ENCODE results near the gene GIT2.
"Not testable (repeated sequence)": the region's sequence is repeated elsewhere in the genome, so short reads cannot be mapped to it uniquely, and the experiment has no call there.

Gene GIT2

DNA sequence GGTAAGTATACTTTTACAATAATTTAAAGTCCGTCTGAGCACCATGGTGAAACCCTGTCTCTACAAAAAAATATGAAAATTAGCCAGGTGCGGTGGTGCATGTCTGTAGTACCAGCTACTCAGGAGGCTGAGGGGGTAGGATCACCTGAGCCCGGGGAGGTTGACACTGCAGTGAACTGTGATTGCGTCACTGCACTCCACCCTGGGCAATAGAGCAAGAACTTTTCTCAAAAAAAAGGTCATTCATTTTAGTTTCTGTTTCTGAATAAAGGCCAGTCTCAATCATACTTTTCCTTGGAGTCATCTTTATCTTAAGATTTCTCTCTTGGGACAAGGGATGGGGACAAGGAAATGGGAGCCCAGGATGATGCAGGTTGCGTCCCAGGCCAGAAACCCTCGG lies 16.0 kb upstream of the GIT2 start:
- Mint-ChIP-seq H3K4me3 (peak overlapping the region; percentile 5), H3K4me1 (ENCODE audit: low read depth) (peaks cover 66% of the 10 kb centered on the region), H3K27ac (peak overlapping the region; percentile 67)

DNA sequence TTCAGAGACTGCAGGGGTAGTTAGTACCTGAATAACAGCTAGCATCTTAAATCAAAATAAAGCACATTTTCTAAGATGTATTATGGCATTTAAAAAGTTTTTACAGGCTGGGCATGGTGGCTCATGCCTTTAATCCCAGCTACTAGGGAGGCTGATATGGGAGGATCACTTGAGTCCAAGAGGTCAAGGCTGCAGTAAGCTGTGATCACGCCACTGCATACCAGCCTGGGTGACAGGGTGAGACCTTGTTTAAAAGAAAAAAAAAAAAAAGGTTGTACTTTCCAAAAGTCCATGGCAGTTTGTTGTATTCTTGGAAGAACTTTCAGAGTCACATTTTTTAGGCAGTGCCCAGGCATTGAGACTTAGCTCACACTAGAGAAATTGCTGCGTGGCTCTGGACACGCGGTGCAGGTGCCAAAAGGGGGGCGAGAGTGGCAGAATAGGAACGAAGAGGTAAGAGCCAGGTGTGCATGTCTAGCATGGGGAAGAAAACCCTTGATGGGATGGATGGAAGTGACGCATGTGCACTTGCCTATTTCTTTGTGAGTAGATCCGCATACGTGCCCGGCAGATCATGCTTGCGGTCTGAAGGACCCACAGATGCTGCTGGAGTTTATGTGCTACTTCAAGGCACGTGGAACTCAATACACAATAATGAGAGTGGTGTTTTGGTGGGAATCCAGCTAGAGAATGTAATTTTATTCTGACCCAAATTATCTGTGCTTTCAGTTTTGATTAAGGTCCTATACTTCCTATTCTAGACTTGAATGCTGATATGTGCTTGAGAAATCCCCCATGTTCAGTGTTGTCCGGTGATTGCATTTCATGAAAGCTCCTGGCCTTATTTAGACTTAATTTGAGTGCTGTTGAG lies 14.9 kb upstream of the GIT2 start:
- Mint-ChIP-seq H3K4me3 (peak overlapping the region; percentile 36), H3K9me3 (no peaks in the 10 kb centered on the region), H3K4me1 (ENCODE audit: low read depth) (peaks cover 74% of the 10 kb centered on the region), H3K27me3 (no peaks in the 10 kb centered on the region), H3K36me3 (ENCODE audit: low read depth) (peaks cover 33% of the 10 kb centered on the region), H3K27ac (peak overlapping the region; percentile 73)

More for the DNA sequence above, 16.0 kb upstream of the GIT2 start:
- H3K36me3 Mint-ChIP-seq (ENCODE audit: low read depth) = peaks cover 34% of the 10 kb centered on the region
- H3K27me3 Mint-ChIP-seq = no peaks in the 10 kb centered on the region
- no peaks in the 10 kb centered on the region for H3K9me3 Mint-ChIP-seq

GRCh38 chr12:110008681-110009398 lies 12.7 kb upstream of the GIT2 start:
- not testable (repeated sequence) for H3K27ac Mint-ChIP-seq, H3K9me3 Mint-ChIP-seq, H3K27me3 Mint-ChIP-seq
- peaks cover 84% of the 10 kb centered on the region for H3K4me1 Mint-ChIP-seq (ENCODE audit: low read depth)
- peak overlapping the region; percentile 4 for H3K4me3 Mint-ChIP-seq
- H3K36me3 Mint-ChIP-seq (ENCODE audit: low read depth) = peaks cover 25% of the 10 kb centered on the region

DNA sequence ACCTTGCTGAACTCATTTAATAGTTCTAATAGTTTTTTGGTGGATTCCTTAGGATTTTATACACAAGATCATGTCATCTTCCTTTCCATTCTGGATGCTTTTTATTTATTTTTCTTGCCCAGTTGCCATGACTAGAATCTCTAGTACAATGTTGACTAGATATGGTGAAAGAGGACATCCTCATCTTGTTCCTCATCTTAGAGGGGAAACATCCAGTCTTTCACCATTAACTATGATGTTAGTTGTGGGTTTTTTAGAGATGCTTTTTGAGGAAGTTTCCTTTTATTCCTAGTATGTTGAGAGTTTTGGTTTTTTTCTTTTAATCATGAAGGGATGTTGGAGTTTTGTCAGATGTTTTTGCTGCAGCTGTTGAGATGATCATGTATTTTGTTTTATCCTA lies 11.7 kb upstream of the GIT2 start:
- Mint-ChIP-seq H3K4me1 (ENCODE audit: low read depth) (peaks cover 91% of the 10 kb centered on the region), H3K27ac (no peak overlapping the region), H3K27me3 (no peaks in the 10 kb centered on the region), H3K9me3 (no peaks in the 10 kb centered on the region), H3K4me3 (no peak overlapping the region), H3K36me3 (ENCODE audit: low read depth) (peaks cover 23% of the 10 kb centered on the region)

DNA sequence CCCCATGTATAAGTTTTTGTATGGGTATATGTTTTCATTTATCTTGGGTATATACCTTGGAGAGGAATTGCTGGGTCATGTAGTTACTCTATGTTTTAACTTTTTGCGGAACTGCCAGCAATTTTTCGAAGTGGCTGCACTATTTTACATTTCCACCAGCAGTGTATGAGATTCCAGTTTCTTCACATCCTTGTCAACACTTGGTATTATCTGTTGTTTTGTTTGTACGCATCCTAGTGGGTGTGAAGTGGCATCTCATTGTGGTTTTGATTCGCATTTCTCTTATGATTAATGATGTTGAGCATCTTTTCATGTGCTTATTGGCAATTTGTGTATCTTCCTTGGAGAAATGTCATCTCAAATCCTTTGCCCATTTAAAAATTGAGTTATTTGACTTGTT lies 9.9 kb upstream of the GIT2 start:
- no peak overlapping the region for H3K27ac Mint-ChIP-seq
- peaks cover 18% of the 10 kb centered on the region for H3K36me3 Mint-ChIP-seq (ENCODE audit: low read depth)
- no peaks in the 10 kb centered on the region for H3K27me3 Mint-ChIP-seq
- H3K4me3 Mint-ChIP-seq = no peak overlapping the region
- H3K4me1 Mint-ChIP-seq (ENCODE audit: low read depth) = peaks cover 90% of the 10 kb centered on the region
- no peaks in the 10 kb centered on the region for H3K9me3 Mint-ChIP-seq

GRCh38 chr12:110005319-110005973 lies 9.3 kb upstream of the GIT2 start:
- peaks cover 88% of the 10 kb centered on the region for H3K4me1 Mint-ChIP-seq (ENCODE audit: low read depth)
- H3K36me3 Mint-ChIP-seq (ENCODE audit: low read depth) = peaks cover 18% of the 10 kb centered on the region
- peak overlapping the region; percentile 64 for H3K27ac Mint-ChIP-seq
- H3K4me3 Mint-ChIP-seq = peak overlapping the region; percentile 28
- H3K9me3 Mint-ChIP-seq = no peaks in the 10 kb centered on the region
- H3K27me3 Mint-ChIP-seq = no peaks in the 10 kb centered on the region

DNA sequence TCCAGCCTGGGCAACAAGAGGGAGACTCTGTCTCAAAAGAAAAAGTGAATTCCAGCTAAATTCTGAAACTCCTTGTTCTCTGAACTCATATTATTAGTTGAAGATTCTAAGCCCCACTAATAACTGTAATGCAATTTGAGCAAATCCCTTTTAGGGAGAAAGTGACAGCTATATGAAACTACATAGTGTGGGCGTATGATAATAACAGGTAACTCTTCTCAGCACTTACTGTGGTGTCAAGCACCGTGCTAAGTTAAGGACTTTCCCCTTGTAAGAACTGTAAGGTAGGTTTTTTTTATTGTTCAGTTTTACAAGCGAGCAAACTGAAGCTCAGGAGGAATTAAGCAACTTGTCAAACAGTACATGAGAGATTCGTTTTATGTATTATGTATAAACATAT lies 8.4 kb upstream of the GIT2 start:
- Mint-ChIP-seq H3K4me1 (ENCODE audit: low read depth) (peaks cover 86% of the 10 kb centered on the region), H3K27ac (no peak overlapping the region), H3K36me3 (ENCODE audit: low read depth) (peaks cover 17% of the 10 kb centered on the region), H3K9me3 (no peaks in the 10 kb centered on the region), H3K27me3 (no peaks in the 10 kb centered on the region), H3K4me3 (peak overlapping the region; percentile 37)

DNA sequence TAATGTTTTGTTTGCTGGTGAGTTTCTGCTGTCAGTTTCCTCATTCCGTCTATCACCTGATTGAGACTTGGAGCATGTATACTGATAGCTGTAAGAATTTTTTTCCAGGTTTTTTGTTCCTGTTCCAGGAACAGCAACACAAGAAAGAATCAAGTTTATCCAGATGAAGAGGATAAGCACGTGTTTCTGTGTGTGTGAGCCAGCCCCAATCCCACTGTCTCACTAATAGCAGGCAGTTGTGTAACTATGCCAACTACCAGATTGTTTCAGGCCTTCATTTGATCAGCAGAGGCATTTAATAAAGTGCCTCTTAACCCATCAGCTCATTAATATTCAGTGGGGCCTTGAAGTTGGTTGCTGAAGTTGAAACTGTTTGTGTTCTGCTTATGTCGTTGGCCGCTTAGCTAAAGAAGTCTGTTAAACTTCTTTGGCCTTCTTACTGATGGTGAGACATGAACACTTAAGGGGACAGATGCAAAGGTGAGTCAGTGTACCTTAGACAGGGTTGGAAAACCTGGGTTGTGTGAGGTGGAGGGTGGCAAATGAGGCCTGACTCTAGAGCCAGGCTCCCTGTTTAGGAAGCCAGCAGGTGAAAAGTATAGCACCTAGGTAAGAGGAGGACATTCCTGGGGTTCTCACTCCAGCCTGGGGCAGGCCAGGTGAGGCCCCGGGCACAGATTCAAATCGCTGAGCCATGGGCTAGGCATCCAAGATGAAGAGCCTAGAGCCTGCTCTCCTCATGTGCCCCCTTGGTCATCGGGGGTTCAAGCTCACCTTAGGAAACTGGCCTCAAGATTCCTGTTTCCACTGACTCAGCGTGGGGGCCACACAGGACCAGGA lies 6.7 kb upstream of the GIT2 start:
- H3K9me3 Mint-ChIP-seq = no peaks in the 10 kb centered on the region
- peaks cover 10% of the 10 kb centered on the region for H3K36me3 Mint-ChIP-seq (ENCODE audit: low read depth)
- H3K27ac Mint-ChIP-seq = peak overlapping the region; percentile 45

DNA sequence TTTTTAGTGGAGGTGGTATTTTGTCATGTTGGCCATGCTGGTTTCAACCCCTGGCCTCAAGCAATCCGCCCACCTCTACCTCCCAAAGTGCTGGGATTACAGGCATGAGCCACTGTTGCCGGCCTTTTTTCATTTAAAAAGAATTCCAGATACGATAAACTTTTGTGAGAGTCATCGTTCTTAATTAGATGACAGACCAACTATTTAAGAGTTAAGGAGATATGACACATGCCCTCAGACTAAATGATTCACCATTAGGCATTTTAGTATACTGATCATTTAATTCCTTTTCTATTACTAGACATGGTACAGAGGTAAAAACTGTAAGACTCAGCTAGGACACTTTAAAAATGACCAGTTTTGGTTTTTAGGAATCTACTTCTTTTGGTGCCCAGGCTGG lies 5.4 kb upstream of the GIT2 start:
- peak overlapping the region; percentile 31 for H3K27ac Mint-ChIP-seq
- H3K9me3 Mint-ChIP-seq = no peaks in the 10 kb centered on the region
- H3K4me1 Mint-ChIP-seq (ENCODE audit: low read depth) = peaks cover 82% of the 10 kb centered on the region
- H3K4me3 Mint-ChIP-seq = no peak overlapping the region
- peaks cover 7% of the 10 kb centered on the region for H3K36me3 Mint-ChIP-seq (ENCODE audit: low read depth)
- H3K27me3 Mint-ChIP-seq = no peaks in the 10 kb centered on the region

More for the DNA sequence above, 6.7 kb upstream of the GIT2 start:
- H3K4me1 Mint-ChIP-seq (ENCODE audit: low read depth) = peaks cover 81% of the 10 kb centered on the region
- no peaks in the 10 kb centered on the region for H3K27me3 Mint-ChIP-seq
- H3K4me3 Mint-ChIP-seq = no peak overlapping the region

GRCh38 chr12:109999983-110000505 lies 3.9 kb upstream of the GIT2 start:
- H3K9me3 Mint-ChIP-seq = no peaks in the 10 kb centered on the region
- peak overlapping the region; percentile 88 for H3K27ac Mint-ChIP-seq
- H3K4me3 Mint-ChIP-seq = peak overlapping the region; percentile 97
- H3K36me3 Mint-ChIP-seq (ENCODE audit: low read depth) = peaks cover 3% of the 10 kb centered on the region
- H3K4me1 Mint-ChIP-seq (ENCODE audit: low read depth) = peaks cover 72% of the 10 kb centered on the region
- H3K27me3 Mint-ChIP-seq = no peaks in the 10 kb centered on the region

- Mint-ChIP-seq H3K4me3 (peak overlapping the region; percentile 97), H3K27me3 (no peaks in the 10 kb centered on the region), H3K4me1 (ENCODE audit: low read depth) (peaks cover 68% of the 10 kb centered on the region), H3K9me3 (no peaks in the 10 kb centered on the region), H3K36me3 (ENCODE audit: low read depth) (peaks cover 3% of the 10 kb centered on the region), H3K27ac (peak overlapping the region; percentile 88)
Observed at GRCh38 chr12:109999649-109999971, 3.4 kb upstream of the GIT2 start.

GRCh38 chr12:109998904-109999648 lies 2.9 kb upstream of the GIT2 start, which contains the start of gene ANKRD13A:
TSS of gene ANKRD13A (plus strand) at chr12:109999430. CDS start at chr12:109999689, 259 bp downstream.
- peak within 1 kb of the TSS; percentile 100 for H3K27ac Mint-ChIP-seq
- H3K4me1 Mint-ChIP-seq (ENCODE audit: low read depth) = peaks cover 68% of the 10 kb centered on the region
- H3K4me3 Mint-ChIP-seq = peak within 1 kb of the TSS; percentile 98
- H3K36me3 Mint-ChIP-seq (ENCODE audit: low read depth) = peaks cover 3% of the 10 kb centered on the region
- no peaks in the 10 kb centered on the region for H3K9me3 Mint-ChIP-seq
- H3K27me3 Mint-ChIP-seq = no peaks in the 10 kb centered on the region

DNA sequence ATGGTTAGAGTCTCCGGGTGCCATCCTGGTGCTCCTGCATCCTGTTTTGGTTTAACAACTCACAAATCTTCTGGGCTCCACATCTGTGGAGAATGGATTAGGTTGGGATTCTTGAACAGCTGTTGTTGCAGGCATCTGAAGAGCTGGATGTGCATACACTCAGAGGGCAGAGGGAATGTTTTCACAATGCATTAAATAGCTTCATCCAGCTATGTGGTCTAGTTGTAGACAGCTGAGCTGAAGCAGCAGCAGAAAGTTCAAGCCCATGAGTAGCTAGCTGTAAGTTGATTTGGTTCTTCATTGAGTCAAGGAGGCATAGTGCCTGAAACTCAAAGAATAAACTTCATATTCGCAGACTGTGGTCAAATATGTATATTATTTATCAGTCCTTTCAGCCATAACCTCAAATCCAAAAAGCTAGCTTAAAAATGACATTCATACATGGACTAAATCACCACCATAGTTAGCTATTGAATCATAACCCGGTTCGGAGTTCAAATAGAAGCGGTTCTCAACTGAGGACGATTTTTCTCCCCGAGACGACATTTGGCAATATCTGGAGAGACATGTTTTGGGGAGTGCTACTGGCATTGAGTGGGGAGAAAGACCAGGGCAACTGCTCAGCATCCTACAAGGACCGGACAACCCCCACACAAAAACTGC lies 2.2 kb upstream of the GIT2 start:
- Mint-ChIP-seq H3K27me3 (no peaks in the 10 kb centered on the region), H3K9me3 (no peaks in the 10 kb centered on the region), H3K4me3 (peak overlapping the region; percentile 98), H3K27ac (peak overlapping the region; percentile 100), H3K36me3 (ENCODE audit: low read depth) (peaks cover 10% of the 10 kb centered on the region), H3K4me1 (ENCODE audit: low read depth) (peaks cover 68% of the 10 kb centered on the region)

All from stimulated activated naive CD8-positive, alpha-beta T cell treated with anti-CD3 and anti-CD28 coated beads, Interleukin-15, Interleukin-2, amounts not matched to agents 100 ng/mL and 50 ng/mL, for 24 hours (primary cell).